PC-3 (cell line): ENCODE results near the gene IFT57. TPM values are rescaled to one million over a fixed set of nuclear protein-coding genes. Genes with fewer than 3 reads are reported as not detected.
A peak's percentile ranks its signal among the peaks of the same experiment; 100 is the strongest.

Source experiments
- ATAC-seq: fragments of 200-7000 bp; cut with Tn5 transposase; 2 replicates; pipeline ENCODE4 v1.9.1; 2020; ENCODE audit warnings: mild to moderate bottlenecking, moderate library complexity
- BruUV-seq: library from RNA; stranded (reverse); fragments of 400-500 nt; replicated peaks from 2 replicates; lab custom pipeline; 2021; lab: Mats Ljungman, UMichigan
- CTCF ChIA-PET: fragments of 300-600 bp; sonication (Branson Sonifier 250); formaldehyde crosslinking; loops from one replicate; lab custom pipeline; 2022; ENCODE audit warnings: antibody characterized with exemption; lab: Charles Lee
- POLR2A ChIA-PET: fragments of 300-600 bp; sonication (Branson Sonifier 250); formaldehyde crosslinking; loops from one replicate; lab custom pipeline; 2022; ENCODE audit warnings: antibody characterized with exemption; ENCODE audit not compliant: unreplicated experiment; lab: Charles Lee
- DNase-seq: peaks from one replicate; pipeline ENCODE4 v3.0.0-alpha.2; 2015
- H2AFZ ChIP-seq: fragments of 300-600 bp; sonication (generic); 2 replicates; pipeline ENCODE4 v1.6.0; 2016; ENCODE audit warnings: antibody characterized with exemption, low read length
- H3F3A ChIP-seq: fragments of 300-600 bp; sonication (generic); one replicate; pipeline ENCODE4 v1.6.0; 2017; ENCODE audit warnings: antibody characterized with exemption, low read length, control low read depth, mild to moderate bottlenecking; ENCODE audit not compliant: unreplicated experiment
- H3K27ac ChIP-seq: fragments of 300-600 bp; sonication (generic); 2 replicates; pipeline ENCODE4 v1.5.1; 2016; ENCODE audit warnings: mild to moderate bottlenecking, low read length
- H3K27me3 ChIP-seq: fragments of 300-600 bp; sonication (generic); 2 replicates; pipeline ENCODE4 v1.6.1; 2016; ENCODE audit warnings: low read length, mixed read lengths
- H3K36me3 ChIP-seq: fragments of 300-600 bp; sonication (generic); 2 replicates; pipeline ENCODE4 v1.6.1; 2016; ENCODE audit warnings: low read depth, mixed run types, low read length, mixed read lengths
- H3K4me1 ChIP-seq: fragments of 300-600 bp; sonication (generic); 2 replicates; pipeline ENCODE4 v1.5.1; 2016; ENCODE audit warnings: low read length; ENCODE audit not compliant: insufficient read depth
- H3K4me2 ChIP-seq: fragments of 300-600 bp; sonication (generic); 2 replicates; pipeline ENCODE4 v1.6.0; 2016; ENCODE audit warnings: low read length
- H3K4me3 ChIP-seq: fragments of 300-600 bp; sonication (generic); 2 replicates; pipeline ENCODE4 v1.5.1; 2016; ENCODE audit warnings: mild to moderate bottlenecking, low read length, mixed read lengths
- H3K79me2 ChIP-seq: fragments of 300-600 bp; sonication (generic); 2 replicates; pipeline ENCODE4 v1.6.1; 2017; ENCODE audit warnings: low read length, mixed read lengths
- H3K9ac ChIP-seq: fragments of 300-600 bp; sonication (generic); 2 replicates; pipeline ENCODE4 v1.6.0; 2016; ENCODE audit warnings: mild to moderate bottlenecking, low read length
- H3K9me2 ChIP-seq: fragments of 300-600 bp; sonication (generic); replicated peaks from 2 replicates; pipeline ENCODE4 v1.6.1; 2016; ENCODE audit warnings: mixed run types, low read length, mixed read lengths
- H3K9me3 ChIP-seq: fragments of 300-600 bp; sonication (generic); 2 replicates; pipeline ENCODE4 v1.6.1; 2016; ENCODE audit warnings: low read length, mixed read lengths
- H4K20me1 ChIP-seq: fragments of 300-600 bp; sonication (generic); 2 replicates; pipeline ENCODE4 v1.6.1; 2016; ENCODE audit warnings: low read length, mixed read lengths
- CTCF ChIP-seq: fragments of 300-600 bp; sonication (generic); conservative IDR thresholded peaks from 2 replicates; pipeline ENCODE4 v1.5.1; 2017; ENCODE audit warnings: antibody characterized with exemption, low read depth, mild to moderate bottlenecking, low read length
- EZH2 ChIP-seq: fragments of 300-600 bp; sonication (generic); IDR thresholded peaks from one replicate; pipeline ENCODE4 v1.6.1; 2017; ENCODE audit warnings: antibody characterized with exemption, mild to moderate bottlenecking, low read length; ENCODE audit not compliant: unreplicated experiment
- EZH2phosphoT487 ChIP-seq: fragments of 300-600 bp; sonication (generic); IDR thresholded peaks from 2 replicates; pipeline ENCODE4 v1.6.1; 2018; ENCODE audit warnings: mild to moderate bottlenecking, antibody characterized with exemption, low read length, borderline replicate concordance
- intact Hi-C: fragments of 100-400 bp; cut with micrococcal nuclease; formaldehyde crosslinking; loops from 2 replicates; pipeline ENCODE4 v1.9.0; 2023
- total RNA-seq: library from RNA; depleted of rRNA; stranded (reverse); fragments of >200 nt; gene quantifications from 2 replicates; pipeline ENCODE4 v1.2.3, GENCODE V29; 2014

The IFT57 gene
- total RNA-seq, 1 experiment from 2014 or later, result 54.0 TPM

GRCh38 chr3:108133858-108134554 is 88.2 kb downstream of the IFT57 start:
- H3K79me2 ChIP-seq, result no peaks in the 10 kb centered on the region
- no peak overlapping the region for H3K4me2 ChIP-seq
- H3K4me3 ChIP-seq, result no peak overlapping the region
- intact Hi-C loops, result loop anchor here (5.0 kb wide), 2 partner anchors 88 to 147 kb away; partner anchors contain the start of gene IFT57
- no peaks in the 10 kb centered on the region for H3K9me2 ChIP-seq
- ATAC-seq (no peak), DNase-seq (no peak)
- no peaks in the 10 kb centered on the region for H3K27me3 ChIP-seq
- H3K9ac ChIP-seq, result no peak overlapping the region
- no peaks in the 10 kb centered on the region for H3K9me3 ChIP-seq
- H2AFZ ChIP-seq, result no peak overlapping the region
- H3F3A ChIP-seq, result peaks cover 5% of the 10 kb centered on the region
- H4K20me1 ChIP-seq, result no peaks in the 10 kb centered on the region
- TF ChIP-seq EZH2phosphoT487, result no peak
- no peak for TF ChIP-seq CTCF
- no peaks in the 10 kb centered on the region for H3K36me3 ChIP-seq
- BruUV-seq, result no TSS peak
- POLR2A ChIA-PET, result interaction anchor here (0.5 kb wide), 1 partner anchor 337 kb away, joined by 10 read pairs; no protein-coding TSS in a partner anchor
- peaks cover 38% of the 10 kb centered on the region for H3K4me1 ChIP-seq
- no peak overlapping the region for H3K27ac ChIP-seq
- CTCF ChIA-PET, result no interaction called here

GRCh38 chr3:108133048-108133369 is 89.2 kb downstream of the IFT57 start:
- Histone ChIP-seq H3K4me3 (peak overlapping the region; percentile 41; the same call in 1 of the 2 replicates), H3F3A (peaks cover 5% of the 10 kb centered on the region), H3K27ac (peak overlapping the region; percentile 90), H3K9ac (no peak overlapping the region), H4K20me1 (no peaks in the 10 kb centered on the region), H3K79me2 (no peaks in the 10 kb centered on the region), H3K9me3 (no peaks in the 10 kb centered on the region), H2AFZ (no peak overlapping the region), H3K27me3 (no peaks in the 10 kb centered on the region), H3K4me2 (peak overlapping the region; percentile 68), H3K36me3 (no peaks in the 10 kb centered on the region), H3K4me1 (peaks cover 38% of the 10 kb centered on the region), H3K9me2 (no peaks in the 10 kb centered on the region)
- no TSS peak for BruUV-seq
- no peak for DNase-seq
- intact Hi-C loops, result loop anchor here (5.0 kb wide), 2 partner anchors 89 to 146 kb away; partner anchors contain the start of gene IFT57
- TF ChIP-seq EZH2 (no peak), CTCF (no peak), EZH2phosphoT487 (no peak)
- ChIA-PET CTCF (interaction anchor here (0.6 kb wide), 1 partner anchor 205 kb away, joined by 3 read pairs; no protein-coding TSS in a partner anchor), POLR2A (no interaction called here)
- ATAC-seq, result no peak
